GM23338 (cell line): ENCODE data around the gene CPD. TPM values are rescaled to one million over a fixed set of nuclear protein-coding genes. Genes with fewer than 3 reads are reported as not detected.

ENCODE experiments used
- ATAC-seq: fragments of 200-7000 bp; cut with Tn5 transposase; 3 replicates; pipeline ENCODE4 v1.9.1; 2020
- DNase-seq: peaks from one replicate; pipeline ENCODE4 v3.0.0-alpha.2; 2015; ENCODE audit warnings: low spot score
- H2AFZ ChIP-seq: fragments of 200-600 bp; sonication (generic); 2 replicates; pipeline ENCODE4 v1.8.0; 2016; ENCODE audit warnings: antibody characterized with exemption, mild to moderate bottlenecking, moderate library complexity
- H3F3A ChIP-seq: fragments of 200-600 bp; sonication (generic); replicated peaks from 2 replicates; pipeline ENCODE4 v1.8.0; 2017; ENCODE audit warnings: antibody characterized with exemption, mixed run types, low read depth
- H3K27ac ChIP-seq: fragments of 200-600 bp; sonication (generic); 2 replicates; pipeline ENCODE4 v1.6.1; 2016; ENCODE audit warnings: low read depth
- H3K27me3 ChIP-seq: fragments of 200-600 bp; sonication (generic); 2 replicates; pipeline ENCODE4 v1.8.0; 2016; ENCODE audit warnings: mild to moderate bottlenecking, mixed run types, moderate library complexity; ENCODE audit not compliant: insufficient read depth
- H3K36me3 ChIP-seq: fragments of 200-600 bp; sonication (generic); 2 replicates; pipeline ENCODE4 v1.8.0; 2016; ENCODE audit warnings: mild to moderate bottlenecking; ENCODE audit not compliant: insufficient read depth
- H3K4me1 ChIP-seq: fragments of 200-600 bp; sonication (generic); 2 replicates; pipeline ENCODE4 v1.8.0; 2016; ENCODE audit warnings: mild to moderate bottlenecking, moderate library complexity; ENCODE audit not compliant: insufficient read depth
- H3K4me2 ChIP-seq: fragments of 200-600 bp; sonication (generic); 2 replicates; pipeline ENCODE4 v1.7.1; 2017; ENCODE audit warnings: mixed run types
- H3K4me3 ChIP-seq: fragments of 200-600 bp; sonication (generic); 2 replicates; pipeline ENCODE4 v1.6.1; 2016; ENCODE audit warnings: mixed run types
- H3K79me2 ChIP-seq: fragments of 200-600 bp; sonication (generic); replicated peaks from 2 replicates; pipeline ENCODE4 v1.8.0; 2017; ENCODE audit warnings: mild to moderate bottlenecking; ENCODE audit not compliant: insufficient read depth
- H3K9me2 ChIP-seq: fragments of 200-600 bp; sonication (generic); 2 replicates; pipeline ENCODE4 v1.8.0; 2017; ENCODE audit not compliant: insufficient read depth
- H4K20me1 ChIP-seq: fragments of 200-600 bp; sonication (generic); replicated peaks from 2 replicates; pipeline ENCODE4 v1.8.0; 2017; ENCODE audit warnings: mild to moderate bottlenecking; ENCODE audit not compliant: insufficient read depth
- H3K27ac Mint-ChIP-seq: 2 replicates; pipeline ENCODE4 v1.8.0; 2020; ENCODE audit warnings: inconsistent platforms, mild to moderate bottlenecking, moderate library complexity, mixed read lengths
- H3K27me3 Mint-ChIP-seq: 3 replicates; pipeline ENCODE4 v1.8.0; 2022; ENCODE audit warnings: low read depth, mild to moderate bottlenecking, moderate library complexity, mixed read lengths, inconsistent platforms; ENCODE audit not compliant: insufficient read depth, poor library complexity
- H3K36me3 Mint-ChIP-seq: 3 replicates; pipeline ENCODE4 v1.8.0; 2021; ENCODE audit warnings: low read depth, mild to moderate bottlenecking, inconsistent platforms, moderate library complexity, mixed read lengths
- H3K4me1 Mint-ChIP-seq: 3 replicates; pipeline ENCODE4 v1.8.0; 2020; ENCODE audit warnings: mild to moderate bottlenecking, inconsistent platforms, mixed read lengths
- H3K4me3 Mint-ChIP-seq: 3 replicates; pipeline ENCODE4 v1.8.0; 2021; ENCODE audit warnings: moderate library complexity, mild to moderate bottlenecking, inconsistent platforms, mixed read lengths
- H3K9me3 Mint-ChIP-seq: 3 replicates; pipeline ENCODE4 v1.8.0; 2020; ENCODE audit warnings: moderate library complexity, mild to moderate bottlenecking, inconsistent platforms, mixed read lengths
- CREB1 ChIP-seq: fragments of 250-450 bp; sonication (Bioruptor Pico); IDR thresholded peaks from 2 replicates; pipeline ENCODE4 v1.5.0; 2020; ENCODE audit warnings: low read depth, mild to moderate bottlenecking, moderate library complexity
- EZH2 ChIP-seq: fragments of 200-600 bp; sonication (generic); IDR thresholded peaks from one replicate; pipeline ENCODE4 v1.8.0; 2017; ENCODE audit warnings: antibody characterized with exemption, mild to moderate bottlenecking, low read depth; ENCODE audit not compliant: unreplicated experiment
- EZH2phosphoT487 ChIP-seq: fragments of 200-600 bp; sonication (generic); IDR thresholded peaks from one replicate; pipeline ENCODE4 v1.8.1; 2018; ENCODE audit warnings: antibody characterized with exemption; ENCODE audit not compliant: unreplicated experiment
- JUNB ChIP-seq: IDR thresholded peaks from one replicate; pipeline ENCODE4 v1.6.1; 2016; ENCODE audit warnings: antibody characterized with exemption; ENCODE audit not compliant: unreplicated experiment
- NANOG ChIP-seq: IDR thresholded peaks from 2 replicates; pipeline ENCODE4 v1.6.1; 2016; ENCODE audit warnings: antibody characterized with exemption, borderline replicate concordance
- POLR2AphosphoS5 ChIP-seq: IDR thresholded peaks from 2 replicates; pipeline ENCODE4 v1.6.1; 2016; ENCODE audit warnings: antibody characterized with exemption, low read depth
- STAT1 ChIP-seq: IDR thresholded peaks from one replicate; pipeline ENCODE4 v1.6.1; 2016; ENCODE audit warnings: antibody characterized with exemption; ENCODE audit not compliant: unreplicated experiment
- ZNF114 ChIP-seq: fragments of 250-450 bp; sonication (Bioruptor Pico); IDR thresholded peaks from 2 replicates; pipeline ENCODE4 v1.5.0; 2020; ENCODE audit warnings: mild to moderate bottlenecking, moderate library complexity
- ZNF331 ChIP-seq: fragments of 250-450 bp; sonication (Bioruptor Pico); IDR thresholded peaks from 2 replicates; pipeline ENCODE4 v1.5.0; 2020; ENCODE audit warnings: low read depth, mild to moderate bottlenecking, moderate library complexity
- polyA plus RNA-seq: library from polyadenylated mRNA; unstranded; fragments of >200 nt; fragmentation: Nextera tagmentation; extraction: Ambion mirVana; gene quantifications from 2 replicates; pipeline ENCODE4 v1.2.1, GENCODE V29; 2016
- total RNA-seq: library from RNA; depleted of rRNA; stranded (reverse); fragments of >200 nt; shearing (Covaris generic); gene quantifications from 2 replicates; pipeline ENCODE4 v1.2.3, GENCODE V29; 2014
- TF ChIP-seq, protein P1 (sequence below): IDR thresholded peaks from one replicate; pipeline ENCODE4 v1.6.1; 2018; ENCODE audit warnings: antibody characterized with exemption; ENCODE audit not compliant: unreplicated experiment
- TF ChIP-seq, protein P2 (sequence below): fragments of 250-450 bp; sonication (Bioruptor Pico); IDR thresholded peaks from 2 replicates; pipeline ENCODE4 v1.5.0; 2020; ENCODE audit warnings: mild to moderate bottlenecking, moderate library complexity
- TF ChIP-seq, protein P3 (sequence below): IDR thresholded peaks from 2 replicates; pipeline ENCODE4 v1.6.1; 2016; ENCODE audit warnings: antibody characterized with exemption
- TF ChIP-seq, protein P4 (sequence below), 2 experiments: fragments of 200-600 bp in 1 of 2; sonication (generic) in 1 of 2; conservative IDR thresholded peaks; 2 replicates each; pipeline versions ENCODE4 v1.5.1 to v1.6.1; 2016 to 2017; ENCODE audit warnings: antibody characterized with exemption in 2 of 2, low read depth in 2 of 2, mild to moderate bottlenecking in 2 of 2, moderate library complexity in 1 of 2

CPD gene
- total and polyA plus RNA-seq, 2 experiments from 2014 or later = 6.2 to 57.8 TPM

DNA sequence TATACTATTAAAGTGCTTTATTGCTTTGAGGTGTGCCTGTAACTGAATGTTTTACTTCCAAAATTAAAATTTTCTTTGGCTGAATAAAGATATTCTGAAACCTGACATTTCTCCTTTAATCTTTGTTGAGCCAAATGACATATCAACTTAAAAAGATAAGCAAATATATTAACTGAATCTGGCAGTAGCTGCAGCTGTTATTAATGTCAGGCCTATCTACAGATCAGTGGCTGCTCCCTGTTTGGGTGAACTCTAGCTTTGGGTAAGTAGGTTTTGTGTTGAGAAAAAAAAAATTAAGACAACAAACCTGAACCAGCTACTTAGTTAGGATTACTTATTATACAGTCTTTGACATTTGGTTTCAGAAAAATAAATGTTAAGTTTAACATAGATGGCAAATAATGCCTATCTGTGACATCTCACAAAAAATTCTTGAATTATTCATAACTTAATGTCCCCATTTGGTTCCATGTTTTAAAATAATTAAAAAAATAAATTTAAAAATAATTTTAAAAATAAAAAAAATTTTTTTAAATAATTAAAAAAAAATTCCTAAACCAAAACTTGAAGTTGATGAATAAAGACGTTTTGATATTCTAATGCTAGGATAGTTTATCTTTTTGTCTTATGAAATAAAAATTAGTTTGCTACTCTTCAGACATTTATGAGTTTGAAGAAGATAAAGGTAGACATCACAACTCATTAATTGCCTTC, 19.8 kb downstream of the CPD start:
- Histone ChIP-seq H3K4me3 (no peak overlapping the region), H3K9me2 (no peaks in the 10 kb centered on the region), H3K79me2 (no peaks in the 10 kb centered on the region; the same call in 1 of the 2 replicates), H3K4me2 (no peak overlapping the region), H3K4me1 (no peaks in the 10 kb centered on the region), H3K36me3 (no peaks in the 10 kb centered on the region; the same call in 1 of the 2 replicates), H2AFZ (no peak overlapping the region), H4K20me1 (no peaks in the 10 kb centered on the region; the same call in 1 of the 2 replicates), H3K27ac (no peak overlapping the region), H3K27me3 (no peaks in the 10 kb centered on the region), H3F3A (no peaks in the 10 kb centered on the region)
- Mint-ChIP-seq H3K4me1 (no peaks in the 10 kb centered on the region), H3K4me3 (no peak overlapping the region), H3K27ac (no peak overlapping the region), H3K27me3 (peaks cover 4% of the 10 kb centered on the region), H3K9me3 (no peaks in the 10 kb centered on the region), H3K36me3 (peaks cover 12% of the 10 kb centered on the region; the same call in 2 of the 3 replicates)
- no peak for DNase-seq
- no peak for ATAC-seq
- no peak for TF ChIP-seq ZNF331 (CRISPR knock-in tag)
- TF ChIP-seq CREB1 (CRISPR knock-in tag) = no peak
- no peak for TF ChIP-seq EZH2phosphoT487
- TF ChIP-seq, protein P1, sequence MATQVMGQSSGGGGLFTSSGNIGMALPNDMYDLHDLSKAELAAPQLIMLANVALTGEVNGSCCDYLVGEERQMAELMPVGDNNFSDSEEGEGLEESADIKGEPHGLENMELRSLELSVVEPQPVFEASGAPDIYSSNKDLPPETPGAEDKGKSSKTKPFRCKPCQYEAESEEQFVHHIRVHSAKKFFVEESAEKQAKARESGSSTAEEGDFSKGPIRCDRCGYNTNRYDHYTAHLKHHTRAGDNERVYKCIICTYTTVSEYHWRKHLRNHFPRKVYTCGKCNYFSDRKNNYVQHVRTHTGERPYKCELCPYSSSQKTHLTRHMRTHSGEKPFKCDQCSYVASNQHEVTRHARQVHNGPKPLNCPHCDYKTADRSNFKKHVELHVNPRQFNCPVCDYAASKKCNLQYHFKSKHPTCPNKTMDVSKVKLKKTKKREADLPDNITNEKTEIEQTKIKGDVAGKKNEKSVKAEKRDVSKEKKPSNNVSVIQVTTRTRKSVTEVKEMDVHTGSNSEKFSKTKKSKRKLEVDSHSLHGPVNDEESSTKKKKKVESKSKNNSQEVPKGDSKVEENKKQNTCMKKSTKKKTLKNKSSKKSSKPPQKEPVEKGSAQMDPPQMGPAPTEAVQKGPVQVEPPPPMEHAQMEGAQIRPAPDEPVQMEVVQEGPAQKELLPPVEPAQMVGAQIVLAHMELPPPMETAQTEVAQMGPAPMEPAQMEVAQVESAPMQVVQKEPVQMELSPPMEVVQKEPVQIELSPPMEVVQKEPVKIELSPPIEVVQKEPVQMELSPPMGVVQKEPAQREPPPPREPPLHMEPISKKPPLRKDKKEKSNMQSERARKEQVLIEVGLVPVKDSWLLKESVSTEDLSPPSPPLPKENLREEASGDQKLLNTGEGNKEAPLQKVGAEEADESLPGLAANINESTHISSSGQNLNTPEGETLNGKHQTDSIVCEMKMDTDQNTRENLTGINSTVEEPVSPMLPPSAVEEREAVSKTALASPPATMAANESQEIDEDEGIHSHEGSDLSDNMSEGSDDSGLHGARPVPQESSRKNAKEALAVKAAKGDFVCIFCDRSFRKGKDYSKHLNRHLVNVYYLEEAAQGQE = no peak
- TF ChIP-seq, protein P2, sequence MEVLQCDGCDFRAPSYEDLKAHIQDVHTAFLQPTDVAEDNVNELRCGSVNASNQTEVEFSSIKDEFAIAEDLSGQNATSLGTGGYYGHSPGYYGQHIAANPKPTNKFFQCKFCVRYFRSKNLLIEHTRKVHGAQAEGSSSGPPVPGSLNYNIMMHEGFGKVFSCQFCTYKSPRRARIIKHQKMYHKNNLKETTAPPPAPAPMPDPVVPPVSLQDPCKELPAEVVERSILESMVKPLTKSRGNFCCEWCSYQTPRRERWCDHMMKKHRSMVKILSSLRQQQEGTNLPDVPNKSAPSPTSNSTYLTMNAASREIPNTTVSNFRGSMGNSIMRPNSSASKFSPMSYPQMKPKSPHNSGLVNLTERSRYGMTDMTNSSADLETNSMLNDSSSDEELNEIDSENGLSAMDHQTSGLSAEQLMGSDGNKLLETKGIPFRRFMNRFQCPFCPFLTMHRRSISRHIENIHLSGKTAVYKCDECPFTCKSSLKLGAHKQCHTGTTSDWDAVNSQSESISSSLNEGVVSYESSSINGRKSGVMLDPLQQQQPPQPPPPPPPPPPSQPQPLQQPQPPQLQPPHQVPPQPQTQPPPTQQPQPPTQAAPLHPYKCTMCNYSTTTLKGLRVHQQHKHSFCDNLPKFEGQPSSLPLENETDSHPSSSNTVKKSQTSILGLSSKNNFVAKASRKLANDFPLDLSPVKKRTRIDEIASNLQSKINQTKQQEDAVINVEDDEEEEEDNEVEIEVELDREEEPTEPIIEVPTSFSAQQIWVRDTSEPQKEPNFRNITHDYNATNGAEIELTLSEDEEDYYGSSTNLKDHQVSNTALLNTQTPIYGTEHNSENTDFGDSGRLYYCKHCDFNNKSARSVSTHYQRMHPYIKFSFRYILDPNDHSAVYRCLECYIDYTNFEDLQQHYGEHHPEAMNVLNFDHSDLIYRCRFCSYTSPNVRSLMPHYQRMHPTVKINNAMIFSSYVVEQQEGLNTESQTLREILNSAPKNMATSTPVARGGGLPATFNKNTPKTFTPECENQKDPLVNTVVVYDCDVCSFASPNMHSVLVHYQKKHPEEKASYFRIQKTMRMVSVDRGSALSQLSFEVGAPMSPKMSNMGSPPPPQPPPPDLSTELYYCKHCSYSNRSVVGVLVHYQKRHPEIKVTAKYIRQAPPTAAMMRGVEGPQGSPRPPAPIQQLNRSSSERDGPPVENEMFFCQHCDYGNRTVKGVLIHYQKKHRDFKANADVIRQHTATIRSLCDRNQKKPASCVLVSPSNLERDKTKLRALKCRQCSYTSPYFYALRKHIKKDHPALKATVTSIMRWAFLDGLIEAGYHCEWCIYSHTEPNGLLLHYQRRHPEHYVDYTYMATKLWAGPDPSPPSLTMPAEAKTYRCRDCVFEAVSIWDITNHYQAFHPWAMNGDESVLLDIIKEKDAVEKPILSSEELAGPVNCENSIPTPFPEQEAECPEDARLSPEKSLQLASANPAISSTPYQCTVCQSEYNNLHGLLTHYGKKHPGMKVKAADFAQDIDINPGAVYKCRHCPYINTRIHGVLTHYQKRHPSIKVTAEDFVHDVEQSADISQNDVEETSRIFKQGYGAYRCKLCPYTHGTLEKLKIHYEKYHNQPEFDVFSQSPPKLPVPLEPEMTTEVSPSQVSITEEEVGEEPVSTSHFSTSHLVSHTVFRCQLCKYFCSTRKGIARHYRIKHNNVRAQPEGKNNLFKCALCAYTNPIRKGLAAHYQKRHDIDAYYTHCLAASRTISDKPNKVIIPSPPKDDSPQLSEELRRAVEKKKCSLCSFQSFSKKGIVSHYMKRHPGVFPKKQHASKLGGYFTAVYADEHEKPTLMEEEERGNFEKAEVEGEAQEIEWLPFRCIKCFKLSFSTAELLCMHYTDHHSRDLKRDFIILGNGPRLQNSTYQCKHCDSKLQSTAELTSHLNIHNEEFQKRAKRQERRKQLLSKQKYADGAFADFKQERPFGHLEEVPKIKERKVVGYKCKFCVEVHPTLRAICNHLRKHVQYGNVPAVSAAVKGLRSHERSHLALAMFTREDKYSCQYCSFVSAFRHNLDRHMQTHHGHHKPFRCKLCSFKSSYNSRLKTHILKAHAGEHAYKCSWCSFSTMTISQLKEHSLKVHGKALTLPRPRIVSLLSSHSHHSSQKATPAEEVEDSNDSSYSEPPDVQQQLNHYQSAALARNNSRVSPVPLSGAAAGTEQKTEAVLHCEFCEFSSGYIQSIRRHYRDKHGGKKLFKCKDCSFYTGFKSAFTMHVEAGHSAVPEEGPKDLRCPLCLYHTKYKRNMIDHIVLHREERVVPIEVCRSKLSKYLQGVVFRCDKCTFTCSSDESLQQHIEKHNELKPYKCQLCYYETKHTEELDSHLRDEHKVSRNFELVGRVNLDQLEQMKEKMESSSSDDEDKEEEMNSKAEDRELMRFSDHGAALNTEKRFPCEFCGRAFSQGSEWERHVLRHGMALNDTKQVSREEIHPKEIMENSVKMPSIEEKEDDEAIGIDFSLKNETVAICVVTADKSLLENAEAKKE (CRISPR knock-in tag) = no peak
- no peak for TF ChIP-seq JUNB
- TF ChIP-seq EZH2 = no peak
- no peak for TF ChIP-seq NANOG
- no peak for TF ChIP-seq ZNF114 (CRISPR knock-in tag)
- TF ChIP-seq STAT1 = no peak
- TF ChIP-seq, protein P3, sequence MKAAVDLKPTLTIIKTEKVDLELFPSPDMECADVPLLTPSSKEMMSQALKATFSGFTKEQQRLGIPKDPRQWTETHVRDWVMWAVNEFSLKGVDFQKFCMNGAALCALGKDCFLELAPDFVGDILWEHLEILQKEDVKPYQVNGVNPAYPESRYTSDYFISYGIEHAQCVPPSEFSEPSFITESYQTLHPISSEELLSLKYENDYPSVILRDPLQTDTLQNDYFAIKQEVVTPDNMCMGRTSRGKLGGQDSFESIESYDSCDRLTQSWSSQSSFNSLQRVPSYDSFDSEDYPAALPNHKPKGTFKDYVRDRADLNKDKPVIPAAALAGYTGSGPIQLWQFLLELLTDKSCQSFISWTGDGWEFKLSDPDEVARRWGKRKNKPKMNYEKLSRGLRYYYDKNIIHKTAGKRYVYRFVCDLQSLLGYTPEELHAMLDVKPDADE = no peak
- TF ChIP-seq POLR2AphosphoS5 = no peak
- TF ChIP-seq, protein P4, sequence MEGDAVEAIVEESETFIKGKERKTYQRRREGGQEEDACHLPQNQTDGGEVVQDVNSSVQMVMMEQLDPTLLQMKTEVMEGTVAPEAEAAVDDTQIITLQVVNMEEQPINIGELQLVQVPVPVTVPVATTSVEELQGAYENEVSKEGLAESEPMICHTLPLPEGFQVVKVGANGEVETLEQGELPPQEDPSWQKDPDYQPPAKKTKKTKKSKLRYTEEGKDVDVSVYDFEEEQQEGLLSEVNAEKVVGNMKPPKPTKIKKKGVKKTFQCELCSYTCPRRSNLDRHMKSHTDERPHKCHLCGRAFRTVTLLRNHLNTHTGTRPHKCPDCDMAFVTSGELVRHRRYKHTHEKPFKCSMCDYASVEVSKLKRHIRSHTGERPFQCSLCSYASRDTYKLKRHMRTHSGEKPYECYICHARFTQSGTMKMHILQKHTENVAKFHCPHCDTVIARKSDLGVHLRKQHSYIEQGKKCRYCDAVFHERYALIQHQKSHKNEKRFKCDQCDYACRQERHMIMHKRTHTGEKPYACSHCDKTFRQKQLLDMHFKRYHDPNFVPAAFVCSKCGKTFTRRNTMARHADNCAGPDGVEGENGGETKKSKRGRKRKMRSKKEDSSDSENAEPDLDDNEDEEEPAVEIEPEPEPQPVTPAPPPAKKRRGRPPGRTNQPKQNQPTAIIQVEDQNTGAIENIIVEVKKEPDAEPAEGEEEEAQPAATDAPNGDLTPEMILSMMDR (conservative IDR thresholded peaks at IDR 0.05; ENCODE audit: low read depth in 2 of 2) = no peak
